IMR-90 (cell line): ENCODE measurements around the gene RSPH3. TPM values are rescaled to one million over a fixed set of nuclear protein-coding genes. Genes with fewer than 3 reads are reported as not detected.
A peak's percentile ranks its signal among the peaks of the same experiment; 100 is the strongest.

Experiments used
- ATAC-seq: fragments of 200-7000 bp; cut with Tn5 transposase; 2 replicates; pipeline ENCODE4 v1.9.1; 2020; ENCODE audit warnings: low read depth, mild to moderate bottlenecking, moderate library complexity
- BruUV-seq: library from RNA; stranded (reverse); fragments of 400-500 nt; replicated peaks from 2 replicates; lab custom pipeline; 2021; lab: Mats Ljungman, UMichigan
- CTCF ChIA-PET: fragments of 300-600 bp; formaldehyde crosslinking; extraction: SDS; loops from one replicate; lab custom pipeline; 2021; ENCODE audit warnings: antibody characterized with exemption; lab: Yijun Ruan, JAX
- POLR2A ChIA-PET: fragments of 300-600 bp; sonication (Branson Sonifier 250); formaldehyde crosslinking; loops from one replicate; lab custom pipeline; 2022; ENCODE audit warnings: antibody characterized with exemption; ENCODE audit not compliant: unreplicated experiment; lab: Charles Lee
- DNase-seq: peaks from one replicate; pipeline ENCODE4 v3.0.0; 2013
- H2AFZ ChIP-seq: replicated peaks from 2 replicates; pipeline ENCODE3; 2013; ENCODE audit warnings: low read length, mild to moderate bottlenecking; ENCODE audit not compliant: poor library complexity
- H2AK5ac ChIP-seq: 2 replicates; pipeline ENCODE4 v1.6.1; 2013; ENCODE audit warnings: low read depth, low read length, inconsistent platforms
- H2AK9ac ChIP-seq: replicated peaks from 2 replicates; pipeline ENCODE3; 2013; ENCODE audit warnings: mild to moderate bottlenecking, low read depth, low read length, moderate library complexity; ENCODE audit not compliant: poor library complexity
- H2BK120ac ChIP-seq: 2 replicates; pipeline ENCODE4 v1.6.1; 2013; ENCODE audit warnings: low read depth, low read length, inconsistent platforms
- H2BK15ac ChIP-seq: 3 replicates; pipeline ENCODE4 v1.6.1; 2013; ENCODE audit warnings: low read depth, low read length, inconsistent platforms
- H2BK20ac ChIP-seq: 2 replicates; pipeline ENCODE4 v1.6.1; 2013; ENCODE audit warnings: low read depth, mild to moderate bottlenecking, inconsistent platforms, low read length, moderate library complexity
- H2BK5ac ChIP-seq: 2 replicates; pipeline ENCODE4 v1.6.1; 2013; ENCODE audit warnings: mild to moderate bottlenecking, low read depth, low read length, inconsistent platforms; ENCODE audit not compliant: poor library complexity, severe bottlenecking
- H3K14ac ChIP-seq: replicated peaks from 2 replicates; pipeline ENCODE4 v1.6.1; 2013; ENCODE audit warnings: low read depth, low read length, inconsistent platforms
- H3K18ac ChIP-seq: 2 replicates; pipeline ENCODE4 v1.6.1; 2013; ENCODE audit warnings: low read depth, low read length, control low read depth
- H3K23ac ChIP-seq: 2 replicates; pipeline ENCODE4 v1.6.1; 2013; ENCODE audit warnings: low read depth, low read length, inconsistent platforms
- H3K27ac ChIP-seq: 2 replicates; pipeline ENCODE4 v1.5.1; 2013; ENCODE audit warnings: mild to moderate bottlenecking, control low read depth, low read length; ENCODE audit not compliant: insufficient read depth
- H3K27me3 ChIP-seq: 2 replicates; pipeline ENCODE4 v1.6.1; 2013; ENCODE audit warnings: low read length; ENCODE audit not compliant: control insufficient read depth, insufficient read depth
- H3K36me3 ChIP-seq: 2 replicates; pipeline ENCODE4 v1.6.1; 2013; ENCODE audit warnings: low read length, mixed read lengths; ENCODE audit not compliant: control insufficient read depth, insufficient read depth
- H3K4ac ChIP-seq: 2 replicates; pipeline ENCODE4 v1.6.1; 2013; ENCODE audit warnings: low read depth, low read length, inconsistent platforms
- H3K4me1 ChIP-seq: 2 replicates; pipeline ENCODE4 v1.6.1; 2013; ENCODE audit warnings: low read length, mixed read lengths; ENCODE audit not compliant: control insufficient read depth, insufficient read depth
- H3K4me2 ChIP-seq: 2 replicates; pipeline ENCODE4 v1.6.1; 2013; ENCODE audit warnings: low read depth, mild to moderate bottlenecking, control low read depth, low read length, moderate library complexity
- H3K4me3 ChIP-seq: 2 replicates; pipeline ENCODE4 v1.5.1; 2013; ENCODE audit warnings: low read depth, mild to moderate bottlenecking, control low read depth, low read length, moderate library complexity; ENCODE audit not compliant: insufficient read depth
- H3K56ac ChIP-seq: 2 replicates; pipeline ENCODE4 v1.6.1; 2013; ENCODE audit warnings: low read length, inconsistent platforms; ENCODE audit not compliant: insufficient read depth; ENCODE audit errors: extremely low read depth
- H3K79me1 ChIP-seq, 2 experiments: 2 replicates each; pipeline ENCODE4 v1.6.1; 2013; ENCODE audit warnings: low read length in 2 of 2, inconsistent platforms in 1 of 2, low read depth in 1 of 2
- H3K9ac ChIP-seq: 2 replicates; pipeline ENCODE4 v1.6.1; 2013; ENCODE audit warnings: low read depth, low read length, control low read depth
- H3K9me1 ChIP-seq: 2 replicates; pipeline ENCODE4 v1.6.1; 2013; ENCODE audit warnings: low read length, inconsistent platforms; ENCODE audit not compliant: insufficient read depth
- H3K9me3 ChIP-seq: 2 replicates; pipeline ENCODE4 v1.6.1; 2013; ENCODE audit warnings: low read length; ENCODE audit not compliant: control insufficient read depth, insufficient read depth
- H4K20me1 ChIP-seq: 2 replicates; pipeline ENCODE4 v1.6.1; 2013; ENCODE audit warnings: low read length, inconsistent platforms; ENCODE audit not compliant: insufficient read depth
- H4K5ac ChIP-seq: 2 replicates; pipeline ENCODE4 v1.6.1; 2013; ENCODE audit warnings: mild to moderate bottlenecking, low read depth, low read length, control low read depth
- H4K8ac ChIP-seq, 2 experiments: 2 replicates each; pipeline ENCODE4 v1.6.1; 2013; ENCODE audit warnings: low read depth in 2 of 2, low read length in 2 of 2, control low read depth in 1 of 2, inconsistent platforms in 1 of 2
- H4K91ac ChIP-seq: 2 replicates; pipeline ENCODE4 v1.6.1; 2013; ENCODE audit warnings: low read depth, low read length, inconsistent platforms; ENCODE audit not compliant: insufficient read depth
- BHLHE40 ChIP-seq: fragments of 150-350 bp; IDR thresholded peaks from 2 replicates; pipeline ENCODE4 v1.6.1; 2016; ENCODE audit warnings: mild to moderate bottlenecking, low read depth, low read length
- CEBPB ChIP-seq: IDR thresholded peaks from 2 replicates; pipeline ENCODE4 v1.6.1; 2012; ENCODE audit warnings: low read depth, low read length, improper control_type of control experiment
- CHD1 ChIP-seq: IDR thresholded peaks from 2 replicates; pipeline ENCODE4 v1.6.1; 2012; ENCODE audit warnings: low read depth, low read length, improper control_type of control experiment
- CTCF ChIP-seq: conservative IDR thresholded peaks from 2 replicates; pipeline ENCODE4 v1.5.1; 2012; ENCODE audit warnings: mild to moderate bottlenecking, low read depth, low read length, improper control_type of control experiment
- ELK1 ChIP-seq: fragments of 150-350 bp; IDR thresholded peaks from 2 replicates; pipeline ENCODE4 v1.6.1; 2016; ENCODE audit warnings: low read depth, mild to moderate bottlenecking, low read length, moderate library complexity, borderline replicate concordance
- FOS ChIP-seq: fragments of 150-350 bp; IDR thresholded peaks from 2 replicates; pipeline ENCODE4 v1.6.1; 2016; ENCODE audit warnings: low read depth, low read length
- MAFK ChIP-seq: IDR thresholded peaks from 2 replicates; pipeline ENCODE4 v1.6.1; 2012; ENCODE audit warnings: low read depth, low read length, improper control_type of control experiment
- MAZ ChIP-seq: IDR thresholded peaks from 2 replicates; pipeline ENCODE4 v1.6.1; 2012; ENCODE audit warnings: low read depth, mild to moderate bottlenecking, low read length, improper control_type of control experiment, moderate library complexity, borderline replicate concordance
- MXI1 ChIP-seq: IDR thresholded peaks from 2 replicates; pipeline ENCODE4 v1.6.1; 2012; ENCODE audit warnings: low read depth, mild to moderate bottlenecking, low read length, moderate library complexity, borderline replicate concordance
- POLR2A ChIP-seq: IDR thresholded peaks from 2 replicates; pipeline ENCODE4 v1.6.1; 2012; ENCODE audit warnings: mild to moderate bottlenecking, low read depth, low read length
- RCOR1 ChIP-seq: IDR thresholded peaks from 2 replicates; pipeline ENCODE4 v1.6.1; 2012; ENCODE audit warnings: mild to moderate bottlenecking, low read length, improper control_type of control experiment; ENCODE audit not compliant: insufficient replicate concordance
- SMC3 ChIP-seq: fragments of 150-350 bp; IDR thresholded peaks from 2 replicates; pipeline ENCODE4 v1.6.1; 2016; ENCODE audit warnings: low read depth, mild to moderate bottlenecking, antibody characterized with exemption, low read length, moderate library complexity
- WGBS, 2 experiments: methylation state at CpG; one replicate each; pipeline versions ENCODE4 v1.1.5 to v1.1.7; 2013; ENCODE audit warnings: missing lambda C conversion rate in 2 of 2; ENCODE audit not compliant: insufficient read length in 1 of 2; ENCODE audit errors: extremely low coverage in 2 of 2; 5-methylcytosine and 5-hydroxymethylcytosine counted together
- dilution Hi-C: fragments of 300-500 bp; cut with HindIII; formaldehyde crosslinking; loops from one replicate; pipeline ENCODE4 v1.14.3; 2018; ENCODE audit warnings: low sequenced_read_pairs; ENCODE audit not compliant: unreplicated experiment
- in situ Hi-C: fragments of 300-500 bp; cut with MboI; formaldehyde crosslinking; loops from 3 replicates; pipeline ENCODE4 v1.14.3; 2019; ENCODE audit warnings: low sequenced_read_pairs, inconsistent platforms, mixed read lengths
- intact Hi-C: fragments of 100-400 bp; cut with micrococcal nuclease; formaldehyde crosslinking; loops from 2 replicates; pipeline ENCODE4 v1.10.0; 2022
- polyA plus RNA-seq, 3 experiments: library from polyadenylated mRNA; depleted of rRNA; stranded (reverse); fragments of >200 nt; gene quantifications; 2 replicates each; pipeline ENCODE4 v1.2.3, GENCODE V29; 2012; ENCODE audit warnings: low replicate concordance in 1 of 3
- total RNA-seq: library from RNA; depleted of rRNA; stranded (reverse); fragments of >200 nt; gene quantifications from 2 replicates; pipeline ENCODE4 v1.2.3, GENCODE V29; 2012

Gene RSPH3
- total and polyA plus RNA-seq, 2 of the 4 experiments (the other 2 are of a cell fraction), result 1.7 to 3.0 TPM

- POLR2A ChIA-PET, result no interaction called here
- Histone ChIP-seq H3K18ac (no peak overlapping the region), H3K4me1 (no peaks in the 10 kb centered on the region), H3K4ac (no peak overlapping the region), H3K36me3 (no peaks in the 10 kb centered on the region), H3K9ac (no peak overlapping the region), H2BK120ac (no peak overlapping the region), H3K79me1 (no peaks in the 10 kb centered on the region), H2AK5ac (no peak overlapping the region), H4K91ac (no peak overlapping the region), H3K4me3 (no peak overlapping the region), H2BK5ac (no peak overlapping the region), H2BK15ac (no peak overlapping the region), H3K27ac (no peak overlapping the region), H2BK20ac (no peak overlapping the region), H3K9me1 (no peaks in the 10 kb centered on the region), H4K5ac (no peak overlapping the region), H2AFZ (peak overlapping the region; percentile 55), H3K9me3 (no peaks in the 10 kb centered on the region), H3K27me3 (peaks cover 48% of the 10 kb centered on the region), H4K8ac (no peak overlapping the region), H3K56ac (no peak overlapping the region), H3K23ac (no peak overlapping the region), H4K20me1 (no peaks in the 10 kb centered on the region), H3K4me2 (no peak overlapping the region), H2AK9ac (no peak overlapping the region), H3K14ac (no peak overlapping the region)
- ATAC-seq, result no peak
- DNase-seq, result no peak
- BruUV-seq, result no TSS peak
- TF ChIP-seq MXI1, result no peak
- no peak for TF ChIP-seq CHD1
- TF ChIP-seq POLR2A, result no peak
- no peak for TF ChIP-seq MAZ
- TF ChIP-seq ELK1, result no peak
- TF ChIP-seq RCOR1, result no peak
- no peak for TF ChIP-seq BHLHE40
- no peak for TF ChIP-seq CEBPB
- TF ChIP-seq MAFK, result no peak
- no peak for TF ChIP-seq CTCF
- no peak for TF ChIP-seq SMC3
- TF ChIP-seq FOS, result no peak
- CTCF ChIA-PET, result interaction anchor here (0.6 to 1.3 kb wide), 5 partner anchors 10 to 64 kb away, joined by 3 to 6 read pairs (median 3); no protein-coding TSS in a partner anchor
- in situ Hi-C loops, result no loop called here
- intact Hi-C loops, result loop anchor here (1.0 kb wide), 2 partner anchors 61 to 91 kb away; no protein-coding TSS in a partner anchor
- dilution Hi-C loops, result no loop called here
- no CpG with 5 or more reads among the region's 5 CpGs for WGBS, 2 experiments
These were observed 42.8 kb upstream of the RSPH3 start for GRCh38 chr6:159042826-159043181.
